ENCODE results near the gene CHL1.

Gene CHL1

DNA sequence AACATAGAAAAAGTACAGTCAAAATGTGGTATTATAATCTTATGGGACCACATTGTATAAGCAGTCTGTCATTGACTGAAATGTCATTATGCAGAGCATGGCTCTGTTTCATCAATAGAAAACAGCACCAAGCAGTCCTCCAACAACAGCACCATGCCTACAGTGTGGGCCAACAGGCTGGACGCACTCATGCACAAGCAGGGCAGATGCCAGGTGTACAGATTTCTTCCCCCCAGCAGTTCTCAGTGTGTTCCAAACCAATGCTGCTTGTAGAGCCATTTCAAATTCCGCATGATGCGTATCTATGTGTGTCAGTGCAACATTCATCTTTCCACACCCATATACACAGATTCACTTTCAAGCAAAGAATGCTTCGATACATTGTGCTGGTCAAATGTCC is 253.1 kb downstream of the CHL1 start:
- H3K4me3 ChIP-seq (ENCODE audit: control insufficient read depth, low read depth, low read length) = no peak overlapping the region
- no peak for DNase-seq (ENCODE audit: low read depth)
- TF ChIP-seq, protein P1, sequence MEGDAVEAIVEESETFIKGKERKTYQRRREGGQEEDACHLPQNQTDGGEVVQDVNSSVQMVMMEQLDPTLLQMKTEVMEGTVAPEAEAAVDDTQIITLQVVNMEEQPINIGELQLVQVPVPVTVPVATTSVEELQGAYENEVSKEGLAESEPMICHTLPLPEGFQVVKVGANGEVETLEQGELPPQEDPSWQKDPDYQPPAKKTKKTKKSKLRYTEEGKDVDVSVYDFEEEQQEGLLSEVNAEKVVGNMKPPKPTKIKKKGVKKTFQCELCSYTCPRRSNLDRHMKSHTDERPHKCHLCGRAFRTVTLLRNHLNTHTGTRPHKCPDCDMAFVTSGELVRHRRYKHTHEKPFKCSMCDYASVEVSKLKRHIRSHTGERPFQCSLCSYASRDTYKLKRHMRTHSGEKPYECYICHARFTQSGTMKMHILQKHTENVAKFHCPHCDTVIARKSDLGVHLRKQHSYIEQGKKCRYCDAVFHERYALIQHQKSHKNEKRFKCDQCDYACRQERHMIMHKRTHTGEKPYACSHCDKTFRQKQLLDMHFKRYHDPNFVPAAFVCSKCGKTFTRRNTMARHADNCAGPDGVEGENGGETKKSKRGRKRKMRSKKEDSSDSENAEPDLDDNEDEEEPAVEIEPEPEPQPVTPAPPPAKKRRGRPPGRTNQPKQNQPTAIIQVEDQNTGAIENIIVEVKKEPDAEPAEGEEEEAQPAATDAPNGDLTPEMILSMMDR (IDR thresholded peaks at IDR 0.05; ENCODE audit: control insufficient read depth, insufficient read depth, low read depth, low read length, missing control alignments) = no peak

DNA sequence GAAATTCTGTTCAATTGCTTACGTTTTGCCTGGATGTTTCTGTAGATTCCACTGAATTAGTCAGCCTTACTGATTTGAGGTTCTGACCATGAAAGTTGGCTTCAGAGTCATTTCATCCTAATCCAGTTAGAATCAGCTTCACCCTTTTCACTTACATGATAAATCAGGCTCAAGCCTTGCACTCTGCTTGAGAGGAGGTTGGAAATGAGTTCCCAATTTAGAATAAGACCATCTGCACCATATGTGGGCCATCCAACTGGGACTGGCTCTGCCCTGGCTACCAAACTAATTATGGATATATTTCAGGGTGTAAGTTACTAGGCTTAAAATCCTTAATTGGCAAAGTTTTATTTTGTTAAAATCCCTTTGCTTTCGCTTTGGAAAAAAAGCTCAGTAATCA is 255.7 kb downstream of the CHL1 start:
- no peak for DNase-seq (ENCODE audit: low read depth)
- H3K4me3 ChIP-seq (ENCODE audit: control insufficient read depth, low read depth, low read length) = no peak overlapping the region
- TF ChIP-seq, protein P1 (IDR thresholded peaks at IDR 0.05; ENCODE audit: control insufficient read depth, insufficient read depth, low read depth, low read length, missing control alignments) = no peak

DNA sequence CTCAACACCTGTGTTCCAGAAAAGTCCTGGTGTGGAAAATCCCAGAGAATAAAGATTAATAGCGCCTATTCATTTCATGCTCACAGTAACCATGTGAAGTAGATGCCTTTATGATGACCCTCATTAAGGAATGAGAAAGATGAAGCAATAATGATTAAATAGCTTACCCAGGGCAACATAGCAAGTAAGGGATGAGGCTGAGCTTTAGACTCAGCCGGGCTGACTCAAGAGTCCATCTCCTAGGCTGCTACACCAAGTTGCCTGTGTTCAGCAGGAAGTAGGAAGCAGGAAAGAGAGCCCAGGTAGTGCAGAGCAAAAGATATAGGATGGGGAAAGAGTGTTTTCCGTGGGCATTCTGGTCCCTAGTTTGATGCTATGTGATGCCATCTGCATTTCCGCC is 256.5 kb downstream of the CHL1 start:
- TF ChIP-seq, protein P1 (IDR thresholded peaks at IDR 0.05; ENCODE audit: control insufficient read depth, insufficient read depth, low read depth, low read length, missing control alignments) = no peak
- DNase-seq (ENCODE audit: low read depth) = no peak
- no peak overlapping the region for H3K4me3 ChIP-seq (ENCODE audit: control insufficient read depth, low read depth, low read length)

DNA sequence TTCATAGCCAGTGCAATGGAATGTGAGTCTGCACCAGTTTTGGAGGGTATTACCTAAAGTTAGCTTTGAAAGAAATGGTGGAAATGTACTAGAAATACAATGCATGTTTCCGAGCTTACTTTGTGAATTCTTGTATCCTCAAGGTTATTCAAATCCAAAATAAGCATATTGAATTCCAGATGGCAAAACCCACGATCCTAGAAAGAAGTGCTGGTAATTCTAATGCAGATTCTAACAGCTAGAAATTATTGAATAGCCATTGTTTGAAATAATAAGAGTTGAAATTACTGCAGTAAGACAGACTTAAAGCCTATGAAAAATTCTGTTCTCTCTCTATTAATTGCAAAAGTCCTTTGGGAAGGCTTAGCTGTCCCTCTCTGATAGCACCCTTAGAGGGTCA is 258.4 kb downstream of the CHL1 start:
- TF ChIP-seq, protein P1 (IDR thresholded peaks at IDR 0.05; ENCODE audit: control insufficient read depth, insufficient read depth, low read depth, low read length, missing control alignments) = no peak
- H3K4me3 ChIP-seq (ENCODE audit: control insufficient read depth, low read depth, low read length) = no peak overlapping the region
- no peak for DNase-seq (ENCODE audit: low read depth)

- TF ChIP-seq, protein P1 (IDR thresholded peaks at IDR 0.05; ENCODE audit: control insufficient read depth, insufficient read depth, low read depth, low read length, missing control alignments) = no peak
- DNase-seq (ENCODE audit: low read depth) = no peak
- no peak overlapping the region for H3K4me3 ChIP-seq (ENCODE audit: control insufficient read depth, low read depth, low read length)
Measured at GRCh38 chr3:458124-458523, 261.6 kb downstream of the CHL1 start.

GRCh38 chr3:458653-459310 is 262.2 kb downstream of the CHL1 start:
- no peak overlapping the region for H3K4me3 ChIP-seq (ENCODE audit: control insufficient read depth, low read depth, low read length)
- TF ChIP-seq, protein P1 (IDR thresholded peaks at IDR 0.05; ENCODE audit: control insufficient read depth, insufficient read depth, low read depth, low read length, missing control alignments) = no peak
- DNase-seq (ENCODE audit: low read depth) = no peak

Data from AG09309 (cell line).